SK-N-SH treated with all-trans-retinoic acid at 6 μM for 48 hours (cell line): ENCODE measurements around the gene DPP6.

ENCODE experiments used
- ATAC-seq: fragments of 200-7000 bp; cut with Tn5 transposase; 3 replicates; pipeline ENCODE4 v1.9.1; 2020; ENCODE audit warnings: mild to moderate bottlenecking, moderate library complexity
- ARNTL ChIP-seq: fragments of 450-650 bp; formaldehyde crosslinking; IDR thresholded peaks from 2 replicates; pipeline ENCODE4 v1.5.0; 2020; ENCODE audit warnings: low read depth, mild to moderate bottlenecking, moderate library complexity, borderline replicate concordance
- BACH2 ChIP-seq: fragments of 250-450 bp; sonication (Bioruptor Pico); IDR thresholded peaks from 2 replicates; pipeline ENCODE4 v1.9.0; 2021; ENCODE audit warnings: mild to moderate bottlenecking, borderline replicate concordance
- CREB5 ChIP-seq: fragments of 250-450 bp; sonication (Bioruptor Pico); IDR thresholded peaks from 2 replicates; pipeline ENCODE4 v1.5.1; 2020; ENCODE audit warnings: low read depth, mild to moderate bottlenecking, moderate library complexity
- CSDC2 ChIP-seq: fragments of 250-450 bp; sonication (Bioruptor Pico); IDR thresholded peaks from 2 replicates; pipeline ENCODE4 v1.5.0; 2020; ENCODE audit warnings: mild to moderate bottlenecking, moderate library complexity
- CSRNP3 ChIP-seq: fragments of 250-450 bp; sonication (Bioruptor Pico); IDR thresholded peaks from 2 replicates; pipeline ENCODE4 v1.5.1; 2021; ENCODE audit warnings: mild to moderate bottlenecking, moderate library complexity
- ESRRG ChIP-seq: fragments of 250-450 bp; sonication (Bioruptor Pico); IDR thresholded peaks from 2 replicates; pipeline ENCODE4 v1.6.1; 2021; ENCODE audit warnings: mild to moderate bottlenecking
- GLIS3 ChIP-seq: fragments of 250-450 bp; sonication (Bioruptor Pico); IDR thresholded peaks from 2 replicates; pipeline ENCODE4 v1.5.0; 2020; ENCODE audit warnings: mild to moderate bottlenecking, moderate library complexity
- ISL1 ChIP-seq: fragments of 250-450 bp; sonication (Bioruptor Pico); IDR thresholded peaks from 2 replicates; pipeline ENCODE4 v2.1.2; 2022; ENCODE audit warnings: mild to moderate bottlenecking, moderate library complexity
- OSR1 ChIP-seq: fragments of 250-450 bp; sonication (Bioruptor Pico); IDR thresholded peaks from 2 replicates; pipeline ENCODE4 v1.8.0; 2022; ENCODE audit warnings: moderate library complexity, mild to moderate bottlenecking, inconsistent platforms
- PATZ1 ChIP-seq: fragments of 250-450 bp; sonication (Bioruptor Pico); IDR thresholded peaks from 2 replicates; pipeline ENCODE4 v1.8.0; 2020; ENCODE audit warnings: mild to moderate bottlenecking, moderate library complexity, borderline replicate concordance
- POU6F1 ChIP-seq: fragments of 250-450 bp; sonication (Bioruptor Pico); IDR thresholded peaks from 2 replicates; pipeline ENCODE4 v1.8.0; 2021; ENCODE audit warnings: low read depth, mild to moderate bottlenecking, moderate library complexity, borderline replicate concordance
- PPARA ChIP-seq: fragments of 250-450 bp; sonication (Bioruptor Pico); IDR thresholded peaks from 2 replicates; pipeline ENCODE4 v1.5.0; 2020; ENCODE audit warnings: mild to moderate bottlenecking, borderline replicate concordance
- RARB ChIP-seq: fragments of 250-450 bp; sonication (Bioruptor Pico); IDR thresholded peaks from 2 replicates; pipeline ENCODE4 v1.8.0; 2021; ENCODE audit warnings: mild to moderate bottlenecking, moderate library complexity
- SNAI2 ChIP-seq: fragments of 250-450 bp; sonication (Bioruptor Pico); IDR thresholded peaks from 2 replicates; pipeline ENCODE4 v1.5.0; 2020; ENCODE audit warnings: mild to moderate bottlenecking, moderate library complexity
- TCF4 ChIP-seq: fragments of 250-450 bp; sonication (Bioruptor Pico); IDR thresholded peaks from 2 replicates; pipeline ENCODE4 v1.8.0; 2021; ENCODE audit warnings: mild to moderate bottlenecking, moderate library complexity, borderline replicate concordance
- TOX ChIP-seq: fragments of 250-450 bp; sonication (Bioruptor Pico); IDR thresholded peaks from 2 replicates; pipeline ENCODE4 v1.8.0; 2021; ENCODE audit warnings: mild to moderate bottlenecking, moderate library complexity, borderline replicate concordance
- TSHZ2 ChIP-seq: fragments of 250-450 bp; sonication (Bioruptor Pico); IDR thresholded peaks from 2 replicates; pipeline ENCODE4 v1.5.0; 2020; ENCODE audit warnings: mild to moderate bottlenecking, moderate library complexity
- ZC3H10 ChIP-seq: fragments of 250-450 bp; sonication (Bioruptor Pico); IDR thresholded peaks from 2 replicates; pipeline ENCODE4 v1.5.1; 2021; ENCODE audit warnings: mild to moderate bottlenecking, moderate library complexity
- ZFP3 ChIP-seq: fragments of 250-450 bp; sonication (Bioruptor Pico); IDR thresholded peaks from 2 replicates; pipeline ENCODE4 v1.5.0; 2020; ENCODE audit warnings: mild to moderate bottlenecking, moderate library complexity
- ZFP30 ChIP-seq: fragments of 450-650 bp; formaldehyde crosslinking; IDR thresholded peaks from 2 replicates; pipeline ENCODE4 v1.5.0; 2022; ENCODE audit warnings: mild to moderate bottlenecking, moderate library complexity
- ZNF565 ChIP-seq: fragments of 450-650 bp; formaldehyde crosslinking; conservative IDR thresholded peaks from 2 replicates; pipeline ENCODE4 v1.5.0; 2020; ENCODE audit warnings: low read depth, mild to moderate bottlenecking, moderate library complexity
- ZNF70 ChIP-seq: fragments of 450-650 bp; formaldehyde crosslinking; IDR thresholded peaks from 2 replicates; pipeline ENCODE4 v1.5.0; 2020; ENCODE audit warnings: mild to moderate bottlenecking, moderate library complexity
- ZNF8 ChIP-seq: fragments of 450-650 bp; formaldehyde crosslinking; IDR thresholded peaks from 2 replicates; pipeline ENCODE4 v1.5.0; 2020; ENCODE audit warnings: mild to moderate bottlenecking, moderate library complexity

The DPP6 gene

GRCh38 chr7:154759989-154760388 is 707.8 kb downstream of the DPP6 start:
- no peak for TF ChIP-seq CSDC2 (CRISPR knock-in tag)
- no peak for TF ChIP-seq OSR1 (CRISPR knock-in tag)
- TF ChIP-seq ARNTL = no peak
- no peak for TF ChIP-seq CSRNP3 (CRISPR knock-in tag)
- TF ChIP-seq ZFP3 = no peak
- TF ChIP-seq ZFP30 (CRISPR knock-in tag) = no peak
- TF ChIP-seq ESRRG (CRISPR knock-in tag) = no peak
- no peak for TF ChIP-seq ISL1 (CRISPR knock-in tag)
- TF ChIP-seq PPARA (CRISPR knock-in tag) = no peak
- no peak for TF ChIP-seq TCF4 (CRISPR knock-in tag)
- TF ChIP-seq GLIS3 (CRISPR knock-in tag) = no peak
- no peak for TF ChIP-seq PATZ1 (CRISPR knock-in tag)
- TF ChIP-seq ZNF8 (CRISPR knock-in tag) = no peak
- no peak for TF ChIP-seq ZNF565 (CRISPR knock-in tag)
- TF ChIP-seq ZC3H10 (CRISPR knock-in tag) = no peak
- no peak for TF ChIP-seq TSHZ2 (CRISPR knock-in tag)
- TF ChIP-seq ZNF70 (CRISPR knock-in tag) = no peak
- TF ChIP-seq CREB5 (CRISPR knock-in tag) = no peak
- TF ChIP-seq BACH2 = no peak
- no peak for TF ChIP-seq TOX
- ATAC-seq = no peak

GRCh38 chr7:154765118-154765517 is 712.9 kb downstream of the DPP6 start:
- no peak for ATAC-seq
- TF ChIP-seq TOX = no peak
- no peak for TF ChIP-seq ESRRG (CRISPR knock-in tag)
- no peak for TF ChIP-seq SNAI2 (CRISPR knock-in tag)
- no peak for TF ChIP-seq ZFP3
- TF ChIP-seq CREB5 (CRISPR knock-in tag) = no peak
- no peak for TF ChIP-seq ZNF70 (CRISPR knock-in tag)
- no peak for TF ChIP-seq CSDC2 (CRISPR knock-in tag)
- no peak for TF ChIP-seq POU6F1 (CRISPR knock-in tag)
- TF ChIP-seq BACH2 = no peak
- no peak for TF ChIP-seq RARB (CRISPR knock-in tag)
- TF ChIP-seq PATZ1 (CRISPR knock-in tag) = no peak
- TF ChIP-seq ZC3H10 (CRISPR knock-in tag) = no peak
- TF ChIP-seq GLIS3 (CRISPR knock-in tag) = no peak
- TF ChIP-seq PPARA (CRISPR knock-in tag) = no peak
- TF ChIP-seq ZFP30 (CRISPR knock-in tag) = no peak
